GM18502 (cell line): ENCODE results near the gene MRPS27.

Source experiments
- ATAC-seq: cut with Tn5 transposase; IDR thresholded peaks from one replicate; pipeline ENCODE4 v1.9.1; 2021; ENCODE audit warnings: mild to moderate bottlenecking; ENCODE audit not compliant: unreplicated experiment, poor library complexity

Gene MRPS27

GRCh38 chr5:72267685-72268084 lies 52.4 kb downstream of the MRPS27 start:
- ATAC-seq: no peak

GRCh38 chr5:72266862-72267261 lies 53.2 kb downstream of the MRPS27 start:
- ATAC-seq: no peak

GRCh38 chr5:72265032-72265877 lies 54.8 kb downstream of the MRPS27 start:
- no peak for ATAC-seq

GRCh38 chr5:72256536-72256935 lies 63.5 kb downstream of the MRPS27 start:
- ATAC-seq: no peak

- no peak for ATAC-seq
Measured at GRCh38 chr5:72255670-72256069, 64.4 kb downstream of the MRPS27 start.

- ATAC-seq: no peak
Measured at GRCh38 chr5:72255237-72255636, 64.8 kb downstream of the MRPS27 start.

GRCh38 chr5:72252574-72253155 lies 67.4 kb downstream of the MRPS27 start:
- ATAC-seq: no peak

GRCh38 chr5:72252008-72252407 lies 68.0 kb downstream of the MRPS27 start:
- ATAC-seq: no peak

GRCh38 chr5:72251386-72251785 lies 68.7 kb downstream of the MRPS27 start:
- no peak for ATAC-seq

GRCh38 chr5:72248410-72248981 lies 71.5 kb downstream of the MRPS27 start:
- no peak for ATAC-seq

GRCh38 chr5:72246954-72247442 lies 73.0 kb downstream of the MRPS27 start:
- no peak for ATAC-seq

- no peak for ATAC-seq
Measured at GRCh38 chr5:72245951-72246532, 74.0 kb downstream of the MRPS27 start.

- no peak for ATAC-seq
Measured at GRCh38 chr5:72245546-72245945, 74.5 kb downstream of the MRPS27 start.

GRCh38 chr5:72244862-72245371 lies 75.1 kb downstream of the MRPS27 start:
- peak; percentile 79 for ATAC-seq

GRCh38 chr5:72243706-72244105 lies 76.3 kb downstream of the MRPS27 start:
- ATAC-seq: no peak

GRCh38 chr5:72242796-72243475 lies 77.1 kb downstream of the MRPS27 start:
- no peak for ATAC-seq

GRCh38 chr5:72241346-72242003 lies 78.6 kb downstream of the MRPS27 start:
- no peak for ATAC-seq

- no peak for ATAC-seq
Measured at GRCh38 chr5:72238712-72239445, 81.2 kb downstream of the MRPS27 start.

- no peak for ATAC-seq
Measured at GRCh38 chr5:72237879-72238278, 82.2 kb downstream of the MRPS27 start.
